ENCODE data around the gene CALML4.
A peak's percentile ranks its signal among the peaks of the same experiment; 100 is the strongest.

The CALML4 gene

DNA sequence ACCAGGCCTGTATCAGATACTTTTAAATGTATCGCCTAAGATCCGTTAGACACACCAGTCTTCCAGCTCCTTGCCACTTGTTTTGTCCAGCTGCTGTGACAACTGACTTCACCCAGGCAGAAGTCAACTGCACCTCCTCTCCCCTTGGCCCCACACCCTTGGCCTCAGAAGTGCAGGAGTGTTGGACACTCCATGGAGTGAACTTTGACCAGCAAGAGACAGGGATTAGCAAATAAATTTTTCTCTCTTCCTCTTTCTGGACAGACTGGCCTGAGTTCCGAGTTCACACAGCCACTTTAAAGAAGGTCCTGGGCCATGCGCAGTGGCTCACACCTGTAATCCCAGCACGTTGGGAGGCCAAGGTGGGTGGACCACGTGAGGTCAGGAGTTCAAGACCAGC lies 27.3 kb upstream of the CALML4 start:
- TF ChIP-seq SNAI2 (CRISPR knock-in tag; IDR thresholded peaks at IDR 0.05) (no peak), ARNTL (CRISPR knock-in tag; IDR thresholded peaks at IDR 0.05; ENCODE audit: borderline replicate concordance, low read depth) (no peak), ZFP30 (CRISPR knock-in tag; IDR thresholded peaks at IDR 0.05) (no peak), CSDC2 (CRISPR knock-in tag; IDR thresholded peaks at IDR 0.05) (no peak), ZNF70 (CRISPR knock-in tag; IDR thresholded peaks at IDR 0.05) (no peak), TOX (CRISPR knock-in tag; IDR thresholded peaks at IDR 0.05; ENCODE audit: borderline replicate concordance) (no peak), TCF4 (CRISPR knock-in tag; IDR thresholded peaks at IDR 0.05; ENCODE audit: borderline replicate concordance) (no peak), ESRRG (CRISPR knock-in tag; IDR thresholded peaks at IDR 0.05) (no peak), BACH2 (CRISPR knock-in tag; IDR thresholded peaks at IDR 0.05; ENCODE audit: borderline replicate concordance) (no peak), ZNF565 (CRISPR knock-in tag; conservative IDR thresholded peaks at IDR 0.05; ENCODE audit: low read depth) (no peak), ZFP3 (CRISPR knock-in tag; IDR thresholded peaks at IDR 0.05) (no peak), RARB (CRISPR knock-in tag; IDR thresholded peaks at IDR 0.05) (no peak), PPARA (CRISPR knock-in tag; IDR thresholded peaks at IDR 0.05; ENCODE audit: borderline replicate concordance) (no peak)
- TF ChIP-seq, protein P1, sequence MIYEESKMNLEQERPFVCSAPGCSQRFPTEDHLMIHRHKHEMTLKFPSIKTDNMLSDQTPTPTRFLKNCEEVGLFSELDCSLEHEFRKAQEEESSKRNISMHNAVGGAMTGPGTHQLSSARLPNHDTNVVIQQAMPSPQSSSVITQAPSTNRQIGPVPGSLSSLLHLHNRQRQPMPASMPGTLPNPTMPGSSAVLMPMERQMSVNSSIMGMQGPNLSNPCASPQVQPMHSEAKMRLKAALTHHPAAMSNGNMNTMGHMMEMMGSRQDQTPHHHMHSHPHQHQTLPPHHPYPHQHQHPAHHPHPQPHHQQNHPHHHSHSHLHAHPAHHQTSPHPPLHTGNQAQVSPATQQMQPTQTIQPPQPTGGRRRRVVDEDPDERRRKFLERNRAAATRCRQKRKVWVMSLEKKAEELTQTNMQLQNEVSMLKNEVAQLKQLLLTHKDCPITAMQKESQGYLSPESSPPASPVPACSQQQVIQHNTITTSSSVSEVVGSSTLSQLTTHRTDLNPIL (CRISPR knock-in tag; IDR thresholded peaks at IDR 0.05; ENCODE audit: low read depth) = no peak
- TF ChIP-seq, protein P2, sequence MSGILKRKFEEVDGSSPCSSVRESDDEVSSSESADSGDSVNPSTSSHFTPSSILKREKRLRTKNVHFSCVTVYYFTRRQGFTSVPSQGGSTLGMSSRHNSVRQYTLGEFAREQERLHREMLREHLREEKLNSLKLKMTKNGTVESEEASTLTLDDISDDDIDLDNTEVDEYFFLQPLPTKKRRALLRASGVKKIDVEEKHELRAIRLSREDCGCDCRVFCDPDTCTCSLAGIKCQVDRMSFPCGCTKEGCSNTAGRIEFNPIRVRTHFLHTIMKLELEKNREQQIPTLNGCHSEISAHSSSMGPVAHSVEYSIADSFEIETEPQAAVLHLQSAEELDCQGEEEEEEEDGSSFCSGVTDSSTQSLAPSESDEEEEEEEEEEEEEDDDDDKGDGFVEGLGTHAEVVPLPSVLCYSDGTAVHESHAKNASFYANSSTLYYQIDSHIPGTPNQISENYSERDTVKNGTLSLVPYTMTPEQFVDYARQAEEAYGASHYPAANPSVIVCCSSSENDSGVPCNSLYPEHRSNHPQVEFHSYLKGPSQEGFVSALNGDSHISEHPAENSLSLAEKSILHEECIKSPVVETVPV (CRISPR knock-in tag; IDR thresholded peaks at IDR 0.05) = no peak
- TF ChIP-seq, protein P3, sequence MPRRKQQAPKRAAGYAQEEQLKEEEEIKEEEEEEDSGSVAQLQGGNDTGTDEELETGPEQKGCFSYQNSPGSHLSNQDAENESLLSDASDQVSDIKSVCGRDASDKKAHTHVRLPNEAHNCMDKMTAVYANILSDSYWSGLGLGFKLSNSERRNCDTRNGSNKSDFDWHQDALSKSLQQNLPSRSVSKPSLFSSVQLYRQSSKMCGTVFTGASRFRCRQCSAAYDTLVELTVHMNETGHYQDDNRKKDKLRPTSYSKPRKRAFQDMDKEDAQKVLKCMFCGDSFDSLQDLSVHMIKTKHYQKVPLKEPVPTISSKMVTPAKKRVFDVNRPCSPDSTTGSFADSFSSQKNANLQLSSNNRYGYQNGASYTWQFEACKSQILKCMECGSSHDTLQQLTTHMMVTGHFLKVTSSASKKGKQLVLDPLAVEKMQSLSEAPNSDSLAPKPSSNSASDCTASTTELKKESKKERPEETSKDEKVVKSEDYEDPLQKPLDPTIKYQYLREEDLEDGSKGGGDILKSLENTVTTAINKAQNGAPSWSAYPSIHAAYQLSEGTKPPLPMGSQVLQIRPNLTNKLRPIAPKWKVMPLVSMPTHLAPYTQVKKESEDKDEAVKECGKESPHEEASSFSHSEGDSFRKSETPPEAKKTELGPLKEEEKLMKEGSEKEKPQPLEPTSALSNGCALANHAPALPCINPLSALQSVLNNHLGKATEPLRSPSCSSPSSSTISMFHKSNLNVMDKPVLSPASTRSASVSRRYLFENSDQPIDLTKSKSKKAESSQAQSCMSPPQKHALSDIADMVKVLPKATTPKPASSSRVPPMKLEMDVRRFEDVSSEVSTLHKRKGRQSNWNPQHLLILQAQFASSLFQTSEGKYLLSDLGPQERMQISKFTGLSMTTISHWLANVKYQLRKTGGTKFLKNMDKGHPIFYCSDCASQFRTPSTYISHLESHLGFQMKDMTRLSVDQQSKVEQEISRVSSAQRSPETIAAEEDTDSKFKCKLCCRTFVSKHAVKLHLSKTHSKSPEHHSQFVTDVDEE (CRISPR knock-in tag; IDR thresholded peaks at IDR 0.05) = no peak
- TF ChIP-seq, protein P4, sequence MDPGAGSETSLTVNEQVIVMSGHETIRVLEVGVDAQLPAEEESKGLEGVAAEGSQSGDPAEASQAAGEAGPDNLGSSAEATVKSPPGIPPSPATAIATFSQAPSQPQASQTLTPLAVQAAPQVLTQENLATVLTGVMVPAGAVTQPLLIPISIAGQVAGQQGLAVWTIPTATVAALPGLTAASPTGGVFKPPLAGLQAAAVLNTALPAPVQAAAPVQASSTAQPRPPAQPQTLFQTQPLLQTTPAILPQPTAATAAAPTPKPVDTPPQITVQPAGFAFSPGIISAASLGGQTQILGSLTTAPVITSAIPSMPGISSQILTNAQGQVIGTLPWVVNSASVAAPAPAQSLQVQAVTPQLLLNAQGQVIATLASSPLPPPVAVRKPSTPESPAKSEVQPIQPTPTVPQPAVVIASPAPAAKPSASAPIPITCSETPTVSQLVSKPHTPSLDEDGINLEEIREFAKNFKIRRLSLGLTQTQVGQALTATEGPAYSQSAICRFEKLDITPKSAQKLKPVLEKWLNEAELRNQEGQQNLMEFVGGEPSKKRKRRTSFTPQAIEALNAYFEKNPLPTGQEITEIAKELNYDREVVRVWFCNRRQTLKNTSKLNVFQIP (CRISPR knock-in tag; IDR thresholded peaks at IDR 0.05; ENCODE audit: borderline replicate concordance, low read depth) = no peak
- TF ChIP-seq, protein P5, sequence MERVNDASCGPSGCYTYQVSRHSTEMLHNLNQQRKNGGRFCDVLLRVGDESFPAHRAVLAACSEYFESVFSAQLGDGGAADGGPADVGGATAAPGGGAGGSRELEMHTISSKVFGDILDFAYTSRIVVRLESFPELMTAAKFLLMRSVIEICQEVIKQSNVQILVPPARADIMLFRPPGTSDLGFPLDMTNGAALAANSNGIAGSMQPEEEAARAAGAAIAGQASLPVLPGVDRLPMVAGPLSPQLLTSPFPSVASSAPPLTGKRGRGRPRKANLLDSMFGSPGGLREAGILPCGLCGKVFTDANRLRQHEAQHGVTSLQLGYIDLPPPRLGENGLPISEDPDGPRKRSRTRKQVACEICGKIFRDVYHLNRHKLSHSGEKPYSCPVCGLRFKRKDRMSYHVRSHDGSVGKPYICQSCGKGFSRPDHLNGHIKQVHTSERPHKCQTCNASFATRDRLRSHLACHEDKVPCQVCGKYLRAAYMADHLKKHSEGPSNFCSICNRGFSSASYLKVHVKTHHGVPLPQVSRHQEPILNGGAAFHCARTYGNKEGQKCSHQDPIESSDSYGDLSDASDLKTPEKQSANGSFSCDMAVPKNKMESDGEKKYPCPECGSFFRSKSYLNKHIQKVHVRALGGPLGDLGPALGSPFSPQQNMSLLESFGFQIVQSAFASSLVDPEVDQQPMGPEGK (CRISPR knock-in tag; IDR thresholded peaks at IDR 0.05; ENCODE audit: borderline replicate concordance) = no peak
- no peak for ATAC-seq

DNA sequence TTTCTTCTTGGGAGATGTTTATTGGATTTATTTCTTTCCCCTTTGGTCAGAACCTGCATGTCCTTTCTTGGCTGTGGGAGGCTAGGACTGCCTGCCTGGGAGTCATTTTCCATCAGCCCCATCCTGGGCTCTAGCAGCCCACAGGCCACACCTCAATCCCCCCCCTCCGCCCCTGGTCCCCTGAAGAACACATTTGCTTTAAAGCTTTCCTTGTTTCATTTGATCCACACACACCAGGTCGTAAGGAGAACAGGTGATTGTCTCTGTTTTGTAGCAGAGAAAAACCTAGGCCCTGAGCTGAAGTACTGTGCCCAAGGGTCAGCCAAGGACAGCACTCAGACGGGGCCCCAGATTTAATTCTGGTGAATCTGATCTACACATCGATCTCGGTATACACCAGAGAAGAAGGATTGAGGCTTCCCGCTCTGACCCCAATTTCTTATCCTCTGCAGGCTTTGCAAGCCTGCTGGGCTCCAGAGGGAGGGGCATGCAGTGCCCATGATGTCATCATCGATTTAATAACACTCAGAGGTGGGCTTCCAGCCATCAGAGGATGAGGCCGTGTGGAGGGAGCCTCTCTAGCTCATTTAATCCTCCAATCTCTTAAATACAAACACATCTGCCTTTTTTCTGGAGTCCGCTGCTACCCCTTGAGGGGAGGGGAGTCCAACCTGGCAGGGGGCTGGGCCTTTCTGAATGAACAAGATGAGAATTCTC lies 26.1 kb upstream of the CALML4 start:
- TF ChIP-seq BACH2 (CRISPR knock-in tag; IDR thresholded peaks at IDR 0.05; ENCODE audit: borderline replicate concordance) (no peak), CSDC2 (CRISPR knock-in tag; IDR thresholded peaks at IDR 0.05) (no peak), ARNTL (CRISPR knock-in tag; IDR thresholded peaks at IDR 0.05; ENCODE audit: borderline replicate concordance, low read depth) (no peak), ESRRG (CRISPR knock-in tag; IDR thresholded peaks at IDR 0.05) (no peak)
- ATAC-seq = no peak

DNA sequence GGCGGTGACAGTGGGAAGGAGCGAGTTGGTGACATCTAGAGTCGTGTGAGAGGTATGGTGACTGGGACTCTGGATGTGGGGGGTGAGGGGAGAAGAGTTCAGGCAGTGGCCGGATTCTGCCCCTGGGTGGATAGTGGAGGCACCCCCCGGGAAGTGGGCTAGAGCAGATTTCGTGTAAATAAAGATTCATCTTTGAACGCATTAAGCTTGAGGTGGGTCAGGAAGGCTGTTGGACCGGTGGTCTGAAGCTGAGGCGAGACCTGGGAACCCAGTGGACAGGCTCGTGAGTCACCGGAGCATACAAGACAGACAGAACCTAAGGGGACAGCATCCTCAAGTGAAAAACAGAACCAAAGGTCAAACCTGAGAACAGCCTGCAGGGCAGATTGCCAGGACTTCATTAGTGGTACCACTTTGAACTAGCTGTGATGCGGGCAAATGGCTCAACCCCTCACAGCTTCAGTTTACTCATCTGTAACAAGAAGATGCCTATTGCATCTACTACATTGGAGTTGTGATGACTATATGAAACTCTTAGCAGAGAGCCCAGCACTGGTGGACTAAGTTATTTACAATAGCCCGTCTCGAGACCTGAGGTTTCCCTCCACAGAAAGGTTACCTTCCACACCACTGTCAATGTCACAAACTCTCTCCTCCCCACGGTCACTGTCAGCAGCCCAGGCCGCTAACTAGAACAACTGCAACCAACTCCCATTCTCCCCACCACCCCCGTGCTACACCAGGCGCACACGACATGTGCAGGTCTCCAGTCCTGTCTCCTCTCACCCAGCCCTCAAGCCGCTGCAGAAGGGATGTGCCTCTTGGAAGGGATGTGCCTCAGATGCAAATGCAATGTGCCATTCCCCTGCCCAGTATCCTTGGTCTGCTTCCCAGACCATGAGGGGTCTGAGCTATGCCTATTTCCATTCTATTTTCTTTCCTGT lies 25.3 kb upstream of the CALML4 start:
- no peak for ATAC-seq
- TF ChIP-seq, protein P3 (CRISPR knock-in tag; IDR thresholded peaks at IDR 0.05) = 0 out of 2 replicates have a peak, but pooled peaks have one; percentile 27
- 0 out of 2 replicates have a peak, but pooled peaks have one; percentile 4 for TF ChIP-seq TCF4 (CRISPR knock-in tag; IDR thresholded peaks at IDR 0.05; ENCODE audit: borderline replicate concordance)
- no peak for TF ChIP-seq ARNTL (CRISPR knock-in tag; IDR thresholded peaks at IDR 0.05; ENCODE audit: borderline replicate concordance, low read depth)
- TF ChIP-seq TOX (CRISPR knock-in tag; IDR thresholded peaks at IDR 0.05; ENCODE audit: borderline replicate concordance) = no peak
- TF ChIP-seq ZNF70 (CRISPR knock-in tag; IDR thresholded peaks at IDR 0.05) = no peak
- TF ChIP-seq GLIS3 (CRISPR knock-in tag; IDR thresholded peaks at IDR 0.05) = no peak

Data from SK-N-SH treated with all-trans-retinoic acid at 6 μM for 48 hours (cell line).